GM23338 (cell line): ENCODE results near the gene COL5A2. TPM values are rescaled to one million over a fixed set of nuclear protein-coding genes. Genes with fewer than 3 reads are reported as not detected.

Experiments used
- ATAC-seq: fragments of 200-7000 bp; cut with Tn5 transposase; 3 replicates; pipeline ENCODE4 v1.9.1; 2020
- DNase-seq: peaks from one replicate; pipeline ENCODE4 v3.0.0-alpha.2; 2015; ENCODE audit warnings: low spot score
- H2AFZ ChIP-seq: fragments of 200-600 bp; sonication (generic); 2 replicates; pipeline ENCODE4 v1.8.0; 2016; ENCODE audit warnings: antibody characterized with exemption, mild to moderate bottlenecking, moderate library complexity
- H3F3A ChIP-seq: fragments of 200-600 bp; sonication (generic); replicated peaks from 2 replicates; pipeline ENCODE4 v1.8.0; 2017; ENCODE audit warnings: antibody characterized with exemption, mixed run types, low read depth
- H3K27ac ChIP-seq: fragments of 200-600 bp; sonication (generic); 2 replicates; pipeline ENCODE4 v1.6.1; 2016; ENCODE audit warnings: low read depth
- H3K27me3 ChIP-seq: fragments of 200-600 bp; sonication (generic); 2 replicates; pipeline ENCODE4 v1.8.0; 2016; ENCODE audit warnings: mild to moderate bottlenecking, mixed run types, moderate library complexity; ENCODE audit not compliant: insufficient read depth
- H3K36me3 ChIP-seq: fragments of 200-600 bp; sonication (generic); 2 replicates; pipeline ENCODE4 v1.8.0; 2016; ENCODE audit warnings: mild to moderate bottlenecking; ENCODE audit not compliant: insufficient read depth
- H3K4me1 ChIP-seq: fragments of 200-600 bp; sonication (generic); 2 replicates; pipeline ENCODE4 v1.8.0; 2016; ENCODE audit warnings: mild to moderate bottlenecking, moderate library complexity; ENCODE audit not compliant: insufficient read depth
- H3K4me2 ChIP-seq: fragments of 200-600 bp; sonication (generic); 2 replicates; pipeline ENCODE4 v1.7.1; 2017; ENCODE audit warnings: mixed run types
- H3K4me3 ChIP-seq: fragments of 200-600 bp; sonication (generic); 2 replicates; pipeline ENCODE4 v1.6.1; 2016; ENCODE audit warnings: mixed run types
- H3K79me2 ChIP-seq: fragments of 200-600 bp; sonication (generic); replicated peaks from 2 replicates; pipeline ENCODE4 v1.8.0; 2017; ENCODE audit warnings: mild to moderate bottlenecking; ENCODE audit not compliant: insufficient read depth
- H3K9me2 ChIP-seq: fragments of 200-600 bp; sonication (generic); 2 replicates; pipeline ENCODE4 v1.8.0; 2017; ENCODE audit not compliant: insufficient read depth
- H4K20me1 ChIP-seq: fragments of 200-600 bp; sonication (generic); replicated peaks from 2 replicates; pipeline ENCODE4 v1.8.0; 2017; ENCODE audit warnings: mild to moderate bottlenecking; ENCODE audit not compliant: insufficient read depth
- H3K27ac Mint-ChIP-seq: 2 replicates; pipeline ENCODE4 v1.8.0; 2020; ENCODE audit warnings: inconsistent platforms, mild to moderate bottlenecking, moderate library complexity, mixed read lengths
- H3K27me3 Mint-ChIP-seq: 3 replicates; pipeline ENCODE4 v1.8.0; 2022; ENCODE audit warnings: low read depth, mild to moderate bottlenecking, moderate library complexity, mixed read lengths, inconsistent platforms; ENCODE audit not compliant: insufficient read depth, poor library complexity
- H3K36me3 Mint-ChIP-seq: 3 replicates; pipeline ENCODE4 v1.8.0; 2021; ENCODE audit warnings: low read depth, mild to moderate bottlenecking, inconsistent platforms, moderate library complexity, mixed read lengths
- H3K4me1 Mint-ChIP-seq: 3 replicates; pipeline ENCODE4 v1.8.0; 2020; ENCODE audit warnings: mild to moderate bottlenecking, inconsistent platforms, mixed read lengths
- H3K4me3 Mint-ChIP-seq: 3 replicates; pipeline ENCODE4 v1.8.0; 2021; ENCODE audit warnings: moderate library complexity, mild to moderate bottlenecking, inconsistent platforms, mixed read lengths
- H3K9me3 Mint-ChIP-seq: 3 replicates; pipeline ENCODE4 v1.8.0; 2020; ENCODE audit warnings: moderate library complexity, mild to moderate bottlenecking, inconsistent platforms, mixed read lengths
- CREB1 ChIP-seq: fragments of 250-450 bp; sonication (Bioruptor Pico); IDR thresholded peaks from 2 replicates; pipeline ENCODE4 v1.5.0; 2020; ENCODE audit warnings: low read depth, mild to moderate bottlenecking, moderate library complexity
- ETS1 ChIP-seq: IDR thresholded peaks from 2 replicates; pipeline ENCODE4 v1.6.1; 2016; ENCODE audit warnings: antibody characterized with exemption
- EZH2 ChIP-seq: fragments of 200-600 bp; sonication (generic); IDR thresholded peaks from one replicate; pipeline ENCODE4 v1.8.0; 2017; ENCODE audit warnings: antibody characterized with exemption, mild to moderate bottlenecking, low read depth; ENCODE audit not compliant: unreplicated experiment
- EZH2phosphoT487 ChIP-seq: fragments of 200-600 bp; sonication (generic); IDR thresholded peaks from one replicate; pipeline ENCODE4 v1.8.1; 2018; ENCODE audit warnings: antibody characterized with exemption; ENCODE audit not compliant: unreplicated experiment
- JUNB ChIP-seq: IDR thresholded peaks from one replicate; pipeline ENCODE4 v1.6.1; 2016; ENCODE audit warnings: antibody characterized with exemption; ENCODE audit not compliant: unreplicated experiment
- NANOG ChIP-seq: IDR thresholded peaks from 2 replicates; pipeline ENCODE4 v1.6.1; 2016; ENCODE audit warnings: antibody characterized with exemption, borderline replicate concordance
- POLR2AphosphoS5 ChIP-seq: IDR thresholded peaks from 2 replicates; pipeline ENCODE4 v1.6.1; 2016; ENCODE audit warnings: antibody characterized with exemption, low read depth
- REST ChIP-seq: IDR thresholded peaks from one replicate; pipeline ENCODE4 v1.6.1; 2018; ENCODE audit warnings: antibody characterized with exemption; ENCODE audit not compliant: unreplicated experiment
- STAT1 ChIP-seq: IDR thresholded peaks from one replicate; pipeline ENCODE4 v1.6.1; 2016; ENCODE audit warnings: antibody characterized with exemption; ENCODE audit not compliant: unreplicated experiment
- ZNF114 ChIP-seq: fragments of 250-450 bp; sonication (Bioruptor Pico); IDR thresholded peaks from 2 replicates; pipeline ENCODE4 v1.5.0; 2020; ENCODE audit warnings: mild to moderate bottlenecking, moderate library complexity
- ZNF331 ChIP-seq: fragments of 250-450 bp; sonication (Bioruptor Pico); IDR thresholded peaks from 2 replicates; pipeline ENCODE4 v1.5.0; 2020; ENCODE audit warnings: low read depth, mild to moderate bottlenecking, moderate library complexity
- ZNF462 ChIP-seq: fragments of 250-450 bp; sonication (Bioruptor Pico); IDR thresholded peaks from 2 replicates; pipeline ENCODE4 v1.5.0; 2020; ENCODE audit warnings: mild to moderate bottlenecking, moderate library complexity
- polyA plus RNA-seq: library from polyadenylated mRNA; unstranded; fragments of >200 nt; fragmentation: Nextera tagmentation; extraction: Ambion mirVana; gene quantifications from 2 replicates; pipeline ENCODE4 v1.2.1, GENCODE V29; 2016
- total RNA-seq: library from RNA; depleted of rRNA; stranded (reverse); fragments of >200 nt; shearing (Covaris generic); gene quantifications from 2 replicates; pipeline ENCODE4 v1.2.3, GENCODE V29; 2014

Gene COL5A2
- total and polyA plus RNA-seq, 2 experiments from 2014 or later = 6.7 to 19.7 TPM

GRCh38 chr2:189096769-189097447 is 82.7 kb downstream of the COL5A2 start:
- no peaks in the 10 kb centered on the region for H4K20me1 ChIP-seq
- Mint-ChIP-seq H3K27me3 (peaks cover 2% of the 10 kb centered on the region), H3K27ac (no peak overlapping the region), H3K4me1 (no peaks in the 10 kb centered on the region), H3K4me3 (no peak overlapping the region), H3K36me3 (no peaks in the 10 kb centered on the region; the same call in 2 of the 3 replicates), H3K9me3 (no peaks in the 10 kb centered on the region)
- no peak overlapping the region for H2AFZ ChIP-seq
- no peak overlapping the region for H3K4me2 ChIP-seq
- H3K27ac ChIP-seq = no peak overlapping the region
- H3K4me1 ChIP-seq = no peaks in the 10 kb centered on the region
- no peaks in the 10 kb centered on the region for H3F3A ChIP-seq
- DNase-seq (no peak), ATAC-seq (no peak)
- H3K4me3 ChIP-seq = no peak overlapping the region
- H3K9me2 ChIP-seq = no peaks in the 10 kb centered on the region
- TF ChIP-seq REST (no peak), CREB1 (CRISPR knock-in tag) (no peak), ZNF462 (CRISPR knock-in tag) (no peak), JUNB (no peak), ETS1 (no peak), EZH2 (no peak), ZNF114 (CRISPR knock-in tag) (no peak), POLR2AphosphoS5 (no peak), EZH2phosphoT487 (no peak), ZNF331 (CRISPR knock-in tag) (no peak), NANOG (no peak), STAT1 (no peak)
- no peaks in the 10 kb centered on the region for H3K27me3 ChIP-seq
- no peaks in the 10 kb centered on the region for H3K79me2 ChIP-seq
- no peaks in the 10 kb centered on the region for H3K36me3 ChIP-seq
